ENCODE results near the gene MYO15B.
A peak's percentile ranks its signal among the peaks of the same experiment; 100 is the strongest.

The MYO15B gene

GRCh38 chr17:75641343-75641742 lies 53.7 kb downstream of the MYO15B start:
- peak; percentile 13 for DNase-seq

- DNase-seq: no peak
These were observed 54.7 kb downstream of the MYO15B start for GRCh38 chr17:75642182-75642783.

- DNase-seq: no peak
These were observed 55.4 kb downstream of the MYO15B start for GRCh38 chr17:75642784-75643642.

GRCh38 chr17:75643643-75644017 lies 56.0 kb downstream of the MYO15B start:
- no peak for DNase-seq

GRCh38 chr17:75645501-75645888 lies 57.9 kb downstream of the MYO15B start:
- no peak for DNase-seq

- no peak for DNase-seq
These were observed 58.5 kb downstream of the MYO15B start for GRCh38 chr17:75645889-75646637.

GRCh38 chr17:75646638-75646992 lies 59.0 kb downstream of the MYO15B start:
- DNase-seq: no peak

- no peak for DNase-seq
These were observed 59.5 kb downstream of the MYO15B start for GRCh38 chr17:75647061-75647460.

- DNase-seq: no peak
These were observed 60.3 kb downstream of the MYO15B start for GRCh38 chr17:75647921-75648320.

- no peak for DNase-seq
These were observed 62.1 kb downstream of the MYO15B start for GRCh38 chr17:75649687-75650086.

- DNase-seq: no peak
These were observed 63.3 kb downstream of the MYO15B start for GRCh38 chr17:75650874-75651273.

- no peak for DNase-seq
These were observed 64.7 kb downstream of the MYO15B start for GRCh38 chr17:75652341-75652740.

GRCh38 chr17:75652934-75653549 lies 65.4 kb downstream of the MYO15B start:
- no peak for DNase-seq

- no peak for DNase-seq
These were observed 66.6 kb downstream of the MYO15B start for GRCh38 chr17:75654176-75654575.

GRCh38 chr17:75658237-75658636 lies 70.6 kb downstream of the MYO15B start:
- no peak for DNase-seq

GRCh38 chr17:75661531-75661930 lies 73.9 kb downstream of the MYO15B start:
- DNase-seq: no peak

GRCh38 chr17:75662511-75662910 lies 74.9 kb downstream of the MYO15B start:
- DNase-seq: no peak

- no peak for DNase-seq
These were observed 76.5 kb downstream of the MYO15B start for GRCh38 chr17:75664099-75664549.

GRCh38 chr17:75665981-75666380 lies 78.4 kb downstream of the MYO15B start:
- no peak for DNase-seq

- DNase-seq: peak; percentile 98
These were observed 79.6 kb downstream of the MYO15B start, which contains the start of the genes RECQL5 and SAP30BP for GRCh38 chr17:75666959-75667790. Gene RECQL5 (minus strand): TSS chr17:75667154. CDS start chr17:75666557, 597 bp downstream. Gene SAP30BP (plus strand): TSS chr17:75667338. CDS start chr17:75667373, 35 bp downstream.

- no peak for DNase-seq
These were observed 80.2 kb downstream of the MYO15B start for GRCh38 chr17:75667825-75668224.

- no peak for DNase-seq
These were observed 80.9 kb downstream of the MYO15B start for GRCh38 chr17:75668489-75668888.
